ENCODE results near the gene STMN1.

STMN1 gene

DNA sequence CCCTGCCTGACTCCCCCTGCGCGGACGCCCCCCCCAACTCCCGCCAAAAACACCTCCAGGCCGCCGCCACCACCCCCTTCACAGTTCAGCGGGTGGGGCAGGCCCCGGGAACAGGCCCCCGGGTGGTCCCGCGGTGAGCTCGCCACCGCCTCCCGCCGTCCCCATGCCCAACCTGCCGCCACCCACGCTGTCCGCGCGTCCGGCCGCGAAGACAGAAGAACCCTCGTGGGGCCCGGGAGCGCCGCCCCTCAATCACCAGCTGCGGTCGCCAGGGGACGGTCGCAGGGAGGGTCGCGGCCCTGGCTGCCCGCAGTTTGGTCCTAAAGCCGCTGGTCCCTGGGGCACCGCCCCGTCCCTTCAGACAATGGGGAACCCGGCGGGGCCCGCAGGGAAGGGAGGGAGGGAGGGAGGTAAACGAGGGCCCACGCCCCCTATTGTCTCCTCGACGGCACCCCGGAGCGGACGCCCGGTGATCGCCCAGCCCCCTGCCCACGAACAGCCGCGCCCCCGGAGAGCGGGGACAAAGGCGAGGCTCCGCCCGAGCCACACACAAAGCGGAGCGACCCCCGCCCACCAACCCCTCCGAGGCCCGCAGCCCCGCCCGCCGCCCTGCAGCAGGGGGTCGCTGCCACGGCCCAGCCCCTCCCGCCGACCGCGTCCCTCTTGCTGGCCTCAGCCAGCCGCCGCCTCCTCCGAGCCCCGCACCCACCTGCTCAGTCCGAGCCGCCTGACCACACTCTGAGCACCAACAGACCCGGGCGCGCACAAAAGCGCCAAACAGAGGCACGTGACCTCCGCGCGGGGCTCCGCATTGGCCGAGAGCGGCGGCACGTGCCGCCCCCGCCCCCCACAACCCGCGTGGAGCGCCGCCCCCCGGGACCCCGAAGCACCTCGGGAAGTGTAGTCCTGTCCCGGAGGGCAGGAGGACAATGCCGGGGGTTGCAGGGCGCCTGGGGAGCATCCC lies at the start of gene STMN1:
TSS of gene STMN1 (minus strand) at position 740 of the 964 bp plus-strand sequence. CDS start 1,743 bp downstream, outside the sequence.
- in situ Hi-C loops (cut with HindIII; ENCODE audit: low sequenced_read_pairs) = no loop called here
- peak; percentile 80 for DNase-seq (ENCODE audit: low read depth)

DNA sequence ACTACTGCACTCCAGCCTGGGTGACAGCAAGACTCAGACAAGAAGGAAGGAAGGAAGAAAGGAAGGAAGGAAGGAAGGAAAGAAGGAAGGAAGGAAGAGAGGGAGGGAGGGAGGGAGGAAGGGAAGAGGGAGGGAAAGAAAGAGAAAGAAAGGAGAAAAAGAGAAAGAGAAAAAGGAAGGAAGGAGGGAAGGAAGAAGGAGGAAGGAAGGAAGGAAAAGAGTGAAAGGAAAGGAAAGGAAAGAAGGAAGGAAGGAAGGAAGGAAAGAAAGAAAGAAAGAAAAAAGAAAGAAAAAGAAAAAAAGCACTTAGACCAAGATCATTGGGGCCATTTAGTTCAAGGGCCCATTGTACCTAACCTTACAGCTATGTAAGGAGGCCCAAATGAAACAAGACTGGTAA lies 49.3 kb upstream of the STMN1 start:
- no peak for DNase-seq (ENCODE audit: low read depth)
- in situ Hi-C loops (cut with HindIII; ENCODE audit: low sequenced_read_pairs) = no loop called here
- TF ChIP-seq, protein P1, sequence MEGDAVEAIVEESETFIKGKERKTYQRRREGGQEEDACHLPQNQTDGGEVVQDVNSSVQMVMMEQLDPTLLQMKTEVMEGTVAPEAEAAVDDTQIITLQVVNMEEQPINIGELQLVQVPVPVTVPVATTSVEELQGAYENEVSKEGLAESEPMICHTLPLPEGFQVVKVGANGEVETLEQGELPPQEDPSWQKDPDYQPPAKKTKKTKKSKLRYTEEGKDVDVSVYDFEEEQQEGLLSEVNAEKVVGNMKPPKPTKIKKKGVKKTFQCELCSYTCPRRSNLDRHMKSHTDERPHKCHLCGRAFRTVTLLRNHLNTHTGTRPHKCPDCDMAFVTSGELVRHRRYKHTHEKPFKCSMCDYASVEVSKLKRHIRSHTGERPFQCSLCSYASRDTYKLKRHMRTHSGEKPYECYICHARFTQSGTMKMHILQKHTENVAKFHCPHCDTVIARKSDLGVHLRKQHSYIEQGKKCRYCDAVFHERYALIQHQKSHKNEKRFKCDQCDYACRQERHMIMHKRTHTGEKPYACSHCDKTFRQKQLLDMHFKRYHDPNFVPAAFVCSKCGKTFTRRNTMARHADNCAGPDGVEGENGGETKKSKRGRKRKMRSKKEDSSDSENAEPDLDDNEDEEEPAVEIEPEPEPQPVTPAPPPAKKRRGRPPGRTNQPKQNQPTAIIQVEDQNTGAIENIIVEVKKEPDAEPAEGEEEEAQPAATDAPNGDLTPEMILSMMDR (IDR thresholded peaks at IDR 0.05; ENCODE audit: low read depth, low read length, missing control alignments) = no peak
- no peak overlapping the region for H3K4me3 ChIP-seq (ENCODE audit: low read depth, low read length)

More for the DNA sequence above, at the start of gene STMN1:
- peak within 1 kb of the TSS; percentile 80 for H3K4me3 ChIP-seq (ENCODE audit: low read depth, low read length)
- TF ChIP-seq, protein P1 (IDR thresholded peaks at IDR 0.05; ENCODE audit: low read depth, low read length, missing control alignments) = peak; percentile 14

DNA sequence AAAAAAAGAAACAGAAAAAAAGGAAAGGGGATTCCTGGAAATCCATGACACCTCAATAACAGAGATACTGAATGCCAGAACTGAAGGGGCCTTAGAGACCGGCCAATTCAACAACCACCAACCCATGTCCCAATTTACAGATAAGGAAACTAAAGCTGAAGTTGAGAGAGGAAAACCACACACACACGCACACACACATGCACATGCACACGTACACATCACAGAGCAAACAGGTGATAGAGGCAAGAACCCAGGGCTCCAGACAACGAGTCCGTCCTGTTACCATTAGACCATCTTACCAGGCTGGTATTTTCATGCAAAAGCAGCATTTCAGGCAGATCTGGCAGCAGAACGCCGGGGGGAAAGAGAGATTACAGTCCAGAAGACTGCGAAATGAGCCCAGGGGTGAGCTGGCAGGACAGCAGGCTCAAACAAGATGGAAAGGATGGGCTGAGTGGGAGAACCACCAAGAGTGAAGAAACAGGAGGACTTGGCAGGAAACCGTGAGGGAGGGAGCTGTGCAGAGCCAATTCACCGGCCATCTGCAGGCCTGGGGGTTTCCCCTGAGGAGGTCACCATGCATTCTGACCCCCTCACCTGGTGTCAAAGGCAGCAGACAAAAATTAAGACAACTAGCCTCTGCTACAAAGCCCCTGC lies 48.2 kb upstream of the STMN1 start:
- DNase-seq (ENCODE audit: low read depth) = no peak
- in situ Hi-C loops (cut with HindIII; ENCODE audit: low sequenced_read_pairs) = no loop called here
- TF ChIP-seq, protein P1 (IDR thresholded peaks at IDR 0.05; ENCODE audit: low read depth, low read length, missing control alignments) = no peak
- H3K4me3 ChIP-seq (ENCODE audit: low read depth, low read length) = no peak overlapping the region

DNA sequence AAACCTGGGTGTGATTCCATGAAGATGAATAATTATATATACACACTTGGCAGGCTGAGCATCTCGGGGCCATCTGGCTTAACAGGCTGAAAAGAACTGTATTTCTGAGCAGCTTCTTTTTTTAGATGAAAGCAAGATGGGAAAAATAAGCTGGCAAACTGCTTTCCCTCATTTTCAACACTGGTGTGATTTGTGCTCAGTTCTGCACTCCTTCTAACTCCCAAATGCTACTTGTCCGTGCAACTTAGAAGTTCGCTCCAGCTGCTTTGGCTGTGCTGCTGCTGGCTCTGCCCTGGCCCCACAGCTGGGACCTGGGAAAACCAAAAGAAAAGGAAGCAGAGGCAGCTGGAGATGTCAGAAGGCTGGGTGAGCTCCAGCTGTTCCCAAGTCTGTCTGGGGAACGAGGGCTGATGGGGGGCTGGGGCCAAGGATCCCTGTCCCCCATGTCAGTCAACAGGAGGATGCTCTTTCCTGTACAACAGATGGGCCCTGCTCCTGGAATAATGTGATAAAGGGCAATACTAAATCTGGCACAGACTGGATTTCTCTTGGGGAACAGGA lies 46.7 kb upstream of the STMN1 start:
- in situ Hi-C loops (cut with HindIII; ENCODE audit: low sequenced_read_pairs) = no loop called here
- TF ChIP-seq, protein P1 (IDR thresholded peaks at IDR 0.05; ENCODE audit: low read depth, low read length, missing control alignments) = no peak
- no peak for DNase-seq (ENCODE audit: low read depth)
- H3K4me3 ChIP-seq (ENCODE audit: low read depth, low read length) = no peak overlapping the region

DNA sequence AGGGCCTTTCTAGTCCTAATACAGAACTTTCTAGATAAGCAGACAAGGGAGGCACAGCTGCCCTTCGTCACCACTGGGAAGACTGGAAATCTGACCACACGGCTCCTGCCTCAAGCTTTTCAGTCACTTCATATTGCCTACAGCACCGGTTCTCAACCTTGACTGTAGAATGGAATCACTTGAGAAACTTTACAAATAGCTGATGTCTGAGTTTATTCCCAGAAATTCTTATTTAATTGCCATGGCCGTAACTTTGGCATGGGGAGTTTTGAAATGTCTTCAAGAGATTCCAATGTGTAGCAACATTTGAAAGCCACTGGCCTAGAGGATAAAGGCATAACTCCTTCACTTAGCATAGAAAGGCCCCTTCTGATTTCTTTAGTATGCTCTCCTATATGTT lies 42.4 kb upstream of the STMN1 start:
- in situ Hi-C loops (cut with HindIII; ENCODE audit: low sequenced_read_pairs) = no loop called here
- DNase-seq (ENCODE audit: low read depth) = no peak
- TF ChIP-seq, protein P1 (IDR thresholded peaks at IDR 0.05; ENCODE audit: low read depth, low read length, missing control alignments) = no peak
- H3K4me3 ChIP-seq (ENCODE audit: low read depth, low read length) = no peak overlapping the region

DNA sequence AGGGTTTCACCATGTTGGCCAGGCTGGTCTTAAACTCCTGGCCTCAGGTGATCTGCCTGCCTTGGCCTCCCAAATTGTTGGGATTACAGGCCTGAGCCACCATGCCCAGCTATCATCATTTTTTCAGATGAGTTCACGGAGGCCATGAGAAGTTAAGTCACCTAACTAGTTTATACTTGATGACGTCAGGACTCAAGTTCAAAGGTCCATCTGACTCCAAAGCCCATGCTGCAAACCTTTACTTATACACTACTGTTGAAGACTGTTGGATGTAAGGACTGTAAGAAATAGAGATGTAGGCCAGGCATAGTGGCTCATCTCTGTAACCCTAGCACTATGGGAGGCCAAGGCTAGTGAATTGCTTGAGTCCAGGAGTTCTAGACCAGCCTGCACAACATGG lies 40.8 kb upstream of the STMN1 start:
- H3K4me3 ChIP-seq (ENCODE audit: low read depth, low read length) = no peak overlapping the region
- in situ Hi-C loops (cut with HindIII; ENCODE audit: low sequenced_read_pairs) = no loop called here
- TF ChIP-seq, protein P1 (IDR thresholded peaks at IDR 0.05; ENCODE audit: low read depth, low read length, missing control alignments) = no peak
- DNase-seq (ENCODE audit: low read depth) = no peak

Measured in astrocyte of the cerebellum (primary cell).